Skeletal muscle satellite cell (primary cell): ENCODE results near the gene BCL7C.

Source experiments
- H3K27me3 ChIP-seq: 2 replicates; pipeline ENCODE4 v1.7.0; 2013; ENCODE audit warnings: low read length; ENCODE audit not compliant: control insufficient read depth, insufficient read depth
- H3K36me3 ChIP-seq: 2 replicates; pipeline ENCODE4 v1.7.0; 2013; ENCODE audit warnings: mild to moderate bottlenecking, control low read depth, low read length; ENCODE audit not compliant: insufficient read depth
- H3K4me1 ChIP-seq: 2 replicates; pipeline ENCODE4 v1.7.0; 2013; ENCODE audit warnings: low read length; ENCODE audit not compliant: control insufficient read depth, insufficient read depth
- H3K4me2 ChIP-seq: 2 replicates; pipeline ENCODE4 v1.7.0; 2013; ENCODE audit warnings: mild to moderate bottlenecking, low read length
- H3K4me3 ChIP-seq: 2 replicates; pipeline ENCODE4 v1.7.0; 2013; ENCODE audit warnings: low read length
- H3K9ac ChIP-seq: 2 replicates; pipeline ENCODE4 v1.7.0; 2013; ENCODE audit warnings: mild to moderate bottlenecking, low read depth, low read length, moderate library complexity
- H3K9me3 ChIP-seq: replicated peaks from 2 replicates; pipeline ENCODE4 v1.7.0; 2013; ENCODE audit warnings: mild to moderate bottlenecking, control low read depth, low read length

The BCL7C gene

GRCh38 chr16:30920891-30921290 lies 27.0 kb upstream of the BCL7C start:
- no peak overlapping the region for H3K4me2 ChIP-seq
- no peak overlapping the region for H3K4me3 ChIP-seq
- no peaks in the 10 kb centered on the region for H3K36me3 ChIP-seq
- H3K4me1 ChIP-seq: peaks cover 10% of the 10 kb centered on the region
- no peaks in the 10 kb centered on the region for H3K27me3 ChIP-seq
- no peaks in the 10 kb centered on the region for H3K9me3 ChIP-seq
- no peak overlapping the region for H3K9ac ChIP-seq

DNA sequence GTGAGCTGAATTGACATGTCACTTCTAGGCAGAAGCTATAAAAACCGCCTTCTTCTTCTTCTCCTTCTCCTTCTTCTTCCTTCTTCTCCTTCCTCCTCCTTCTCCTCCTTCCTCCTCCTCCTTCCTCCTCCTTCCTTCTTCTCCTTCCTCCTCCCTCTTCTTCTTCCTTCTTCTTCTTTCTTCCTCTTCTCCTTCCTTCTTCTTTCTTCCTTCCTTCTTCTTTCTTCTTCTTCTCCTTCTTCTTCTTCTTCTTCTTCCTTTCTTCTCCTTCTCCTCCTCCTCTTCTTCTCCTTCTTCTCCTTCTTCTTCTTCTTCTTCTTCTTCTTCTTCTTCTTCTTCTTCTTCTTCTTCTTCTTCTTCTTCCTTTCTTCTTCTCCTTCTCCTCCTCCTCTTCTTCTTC lies 24.7 kb upstream of the BCL7C start:
- H3K4me1 ChIP-seq: peaks cover 3% of the 10 kb centered on the region
- no peaks in the 10 kb centered on the region for H3K36me3 ChIP-seq
- no peaks in the 10 kb centered on the region for H3K9me3 ChIP-seq
- no peak overlapping the region for H3K9ac ChIP-seq
- H3K27me3 ChIP-seq: no peaks in the 10 kb centered on the region
- no peak overlapping the region for H3K4me3 ChIP-seq
- H3K4me2 ChIP-seq: no peak overlapping the region

DNA sequence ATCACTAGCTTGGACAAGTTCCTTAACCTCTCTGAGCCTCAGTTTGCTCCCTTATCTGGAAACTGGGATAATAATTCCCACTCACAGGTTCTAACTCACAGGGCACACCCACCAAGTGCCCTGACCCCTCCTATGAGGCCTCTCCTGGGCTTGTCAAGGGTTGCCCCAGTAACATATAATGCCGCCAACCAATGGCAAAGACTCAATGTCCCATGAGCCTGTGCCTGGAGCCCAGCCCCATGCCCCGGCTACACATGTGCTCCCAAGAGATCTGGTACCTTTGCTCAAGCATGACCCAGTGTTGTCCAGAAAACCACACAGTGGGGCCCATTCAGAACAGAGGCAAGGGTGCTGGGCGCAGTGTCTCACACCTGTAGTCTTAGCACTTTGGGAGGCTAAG lies 21.0 kb upstream of the BCL7C start:
- no peaks in the 10 kb centered on the region for H3K9me3 ChIP-seq
- H3K9ac ChIP-seq: no peak overlapping the region
- H3K36me3 ChIP-seq: no peaks in the 10 kb centered on the region
- no peak overlapping the region for H3K4me2 ChIP-seq
- H3K4me3 ChIP-seq: no peak overlapping the region
- H3K27me3 ChIP-seq: no peaks in the 10 kb centered on the region
- H3K4me1 ChIP-seq: no peaks in the 10 kb centered on the region

- H3K4me3 ChIP-seq: no peak overlapping the region
- H3K4me2 ChIP-seq: no peak overlapping the region
- no peaks in the 10 kb centered on the region for H3K9me3 ChIP-seq
- H3K36me3 ChIP-seq: no peaks in the 10 kb centered on the region
- H3K9ac ChIP-seq: no peak overlapping the region
- H3K4me1 ChIP-seq: no peaks in the 10 kb centered on the region
- H3K27me3 ChIP-seq: no peaks in the 10 kb centered on the region
Measured at GRCh38 chr16:30912794-30913412, 19.0 kb upstream of the BCL7C start.

DNA sequence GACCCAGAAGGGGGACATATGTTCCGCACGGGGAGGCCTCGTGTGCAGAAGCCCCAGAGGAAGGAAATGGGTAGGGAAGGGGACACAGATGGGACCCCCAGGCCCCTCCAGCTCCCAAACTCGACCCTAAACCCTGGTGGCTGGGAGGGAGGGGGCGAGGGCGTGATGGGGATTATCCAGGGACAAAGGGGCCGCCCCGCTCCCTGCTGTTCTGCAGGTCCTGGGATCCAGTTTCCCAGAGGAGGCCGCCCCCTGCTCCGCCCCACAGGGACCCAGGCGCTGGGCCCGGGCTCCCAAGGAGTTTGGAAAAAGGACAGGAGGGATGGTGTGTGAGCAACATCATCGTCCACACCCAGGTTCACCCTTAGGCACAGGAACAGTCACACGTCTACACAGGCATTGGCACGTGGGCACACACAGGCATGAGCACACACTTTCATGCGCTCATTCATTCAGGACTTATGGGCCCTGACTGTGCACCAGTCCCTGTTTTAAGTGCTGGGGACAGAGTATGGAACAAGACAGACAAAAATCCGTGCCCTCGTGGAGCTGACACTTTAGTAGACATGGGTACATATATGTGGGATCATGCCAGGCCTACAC lies 16.7 kb upstream of the BCL7C start:
- Histone ChIP-seq H3K36me3 (no peaks in the 10 kb centered on the region), H3K4me2 (no peak overlapping the region), H3K9ac (no peak overlapping the region), H3K9me3 (no peaks in the 10 kb centered on the region), H3K4me3 (no peak overlapping the region), H3K27me3 (no peaks in the 10 kb centered on the region), H3K4me1 (no peaks in the 10 kb centered on the region)

DNA sequence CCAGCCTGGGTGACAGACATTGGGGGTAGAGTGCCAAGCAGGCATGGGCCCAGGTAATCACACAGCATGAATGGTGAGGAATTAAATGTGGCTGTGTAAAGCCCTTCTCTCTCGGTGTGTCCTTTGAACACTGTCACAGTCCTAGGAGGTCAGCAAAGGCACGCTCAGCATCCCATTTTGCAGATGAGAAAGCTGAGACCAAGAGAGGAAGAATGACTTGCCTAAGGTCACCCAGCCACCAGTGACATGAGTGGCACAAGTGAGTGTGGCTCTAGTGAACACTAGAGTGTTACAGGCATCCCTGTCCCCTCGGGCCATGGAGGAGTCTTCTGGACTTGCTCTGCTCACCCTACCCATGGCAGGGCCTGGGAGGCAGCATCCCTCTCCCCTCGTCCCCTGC lies 13.2 kb upstream of the BCL7C start:
- no peak overlapping the region for H3K4me2 ChIP-seq
- no peaks in the 10 kb centered on the region for H3K9me3 ChIP-seq
- no peak overlapping the region for H3K9ac ChIP-seq
- H3K27me3 ChIP-seq: no peaks in the 10 kb centered on the region
- H3K4me3 ChIP-seq: no peak overlapping the region
- peaks cover 4% of the 10 kb centered on the region for H3K4me1 ChIP-seq
- H3K36me3 ChIP-seq: no peaks in the 10 kb centered on the region

DNA sequence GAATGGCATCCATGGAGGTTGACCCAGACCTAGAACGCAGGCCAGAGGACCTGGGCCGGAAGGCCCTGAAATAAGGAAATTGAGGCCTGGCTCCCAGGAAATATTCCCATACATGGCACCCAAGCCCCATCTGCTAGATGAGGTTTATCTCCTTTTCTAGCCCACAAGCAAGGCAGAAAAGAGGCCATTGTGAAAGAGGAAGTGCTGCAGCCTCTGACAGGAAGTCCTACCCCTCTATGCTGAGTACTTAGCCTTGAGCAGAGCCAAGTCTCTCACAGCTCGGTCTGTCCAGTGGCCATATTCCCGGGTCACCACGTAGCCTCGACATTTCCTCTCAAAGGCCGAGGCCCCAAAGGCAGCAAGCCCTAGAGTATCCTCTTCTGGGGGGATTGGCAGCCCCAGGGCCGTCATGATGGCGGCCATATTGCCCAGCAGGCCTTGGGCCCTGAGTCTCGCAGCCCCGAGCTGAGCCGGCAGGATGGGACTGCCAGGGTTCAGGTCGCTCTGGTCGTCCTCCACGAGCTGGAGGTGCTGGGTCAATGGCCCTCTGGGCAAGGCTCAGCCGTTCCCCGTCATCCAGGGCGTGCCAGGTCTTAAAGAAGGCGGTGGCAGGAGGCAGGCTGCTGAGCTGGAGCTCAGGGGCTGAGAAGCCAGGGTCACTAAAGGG lies 10.4 kb upstream of the BCL7C start:
- Histone ChIP-seq H3K4me1 (peaks cover 15% of the 10 kb centered on the region), H3K4me2 (no peak overlapping the region), H3K36me3 (no peaks in the 10 kb centered on the region), H3K9ac (no peak overlapping the region), H3K4me3 (no peak overlapping the region), H3K9me3 (no peaks in the 10 kb centered on the region), H3K27me3 (no peaks in the 10 kb centered on the region)

DNA sequence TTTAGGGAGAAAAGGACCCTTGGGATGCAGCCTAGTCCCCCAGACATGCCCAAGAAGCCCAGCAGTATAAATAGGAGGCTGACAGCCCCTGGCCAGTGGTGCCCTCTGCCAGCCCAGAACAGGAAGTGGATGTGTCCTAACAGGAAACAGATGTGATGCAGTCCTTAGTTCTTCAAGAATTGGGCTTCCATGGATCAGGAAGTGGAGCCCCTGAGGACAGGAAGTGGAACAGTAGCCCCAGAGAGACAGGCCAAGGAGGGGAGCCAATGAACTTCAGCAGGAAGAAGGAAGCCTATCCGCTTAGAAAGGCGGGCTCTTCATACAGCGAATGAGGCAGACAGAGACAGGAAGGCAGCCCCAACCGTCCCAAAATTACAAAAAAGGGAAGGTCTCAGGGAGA lies 9.7 kb upstream of the BCL7C start:
- Histone ChIP-seq H3K4me1 (peaks cover 15% of the 10 kb centered on the region), H3K36me3 (no peaks in the 10 kb centered on the region), H3K9me3 (no peaks in the 10 kb centered on the region), H3K4me3 (no peak overlapping the region), H3K27me3 (no peaks in the 10 kb centered on the region), H3K4me2 (no peak overlapping the region), H3K9ac (no peak overlapping the region)

- Histone ChIP-seq H3K4me2 (peak overlapping the region; percentile 72), H3K9ac (no peak overlapping the region), H3K4me3 (no peak overlapping the region), H3K27me3 (no peaks in the 10 kb centered on the region), H3K36me3 (no peaks in the 10 kb centered on the region), H3K9me3 (no peaks in the 10 kb centered on the region), H3K4me1 (peaks cover 15% of the 10 kb centered on the region)
Measured at GRCh38 chr16:30903002-30903401, 9.1 kb upstream of the BCL7C start.

DNA sequence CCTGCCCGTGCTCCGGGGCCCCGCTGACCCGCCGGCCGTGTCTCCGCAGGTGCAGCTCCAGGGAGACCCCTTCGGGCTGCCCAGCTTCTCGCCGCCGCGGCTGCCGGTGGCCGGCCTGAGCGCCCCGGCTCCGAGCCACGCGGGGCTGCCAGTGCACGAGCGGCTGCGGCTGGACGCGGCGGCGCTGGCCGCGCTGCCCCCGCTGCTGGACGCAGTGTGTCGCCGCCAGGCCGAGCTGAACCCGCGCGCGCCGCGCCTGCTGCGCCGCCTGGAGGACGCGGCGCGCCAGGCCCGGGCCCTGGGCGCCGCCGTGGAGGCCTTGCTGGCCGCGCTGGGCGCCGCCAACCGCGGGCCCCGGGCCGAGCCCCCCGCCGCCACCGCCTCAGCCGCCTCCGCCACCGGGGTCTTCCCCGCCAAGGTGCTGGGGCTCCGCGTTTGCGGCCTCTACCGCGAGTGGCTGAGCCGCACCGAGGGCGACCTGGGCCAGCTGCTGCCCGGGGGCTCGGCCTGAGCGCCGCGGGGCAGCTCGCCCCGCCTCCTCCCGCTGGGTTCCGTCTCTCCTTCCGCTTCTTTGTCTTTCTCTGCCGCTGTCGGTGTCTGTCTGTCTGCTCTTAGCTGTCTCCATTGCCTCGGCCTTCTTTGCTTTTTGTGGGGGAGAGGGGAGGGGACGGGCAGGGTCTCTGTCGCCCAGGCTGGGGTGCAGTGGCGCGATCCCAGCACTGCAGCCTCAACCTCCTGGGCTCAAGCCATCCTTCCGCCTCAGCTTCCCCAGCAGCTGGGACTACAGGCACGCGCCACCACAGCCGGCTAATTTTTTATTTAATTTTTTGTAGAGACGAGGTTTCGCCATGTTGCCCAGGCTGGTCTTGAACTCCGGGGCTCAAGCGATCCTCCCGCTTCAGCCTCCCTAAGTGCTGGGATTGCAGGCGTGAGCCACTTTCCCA lies 8.4 kb upstream of the BCL7C start:
- H3K36me3 ChIP-seq: no peaks in the 10 kb centered on the region
- peak overlapping the region; percentile 72 for H3K4me2 ChIP-seq
- peaks cover 17% of the 10 kb centered on the region for H3K4me1 ChIP-seq
- no peaks in the 10 kb centered on the region for H3K27me3 ChIP-seq
- H3K9me3 ChIP-seq: no peaks in the 10 kb centered on the region
- peak overlapping the region; percentile 75 for H3K4me3 ChIP-seq
- peak overlapping the region; percentile 89 for H3K9ac ChIP-seq
